Heart left ventricle (tissue), 16 donors: Measurements from ENCODE around the gene PEF1. TPM values are rescaled to one million over a fixed set of nuclear protein-coding genes. Genes with fewer than 3 reads are reported as not detected.

Experiments
- ATAC-seq, 4 donors: fragments of 200-7000 bp; cut with Tn5 transposase; one replicate each; pipeline ENCODE4 v1.9.1; 2020 to 2022; ENCODE audit warnings: moderate library complexity in 4 of 4, mild to moderate bottlenecking in 3 of 4, moderate number of reproducible peaks in 1 of 4
- DNase-seq, 5 donors: peaks; one replicate each; pipeline ENCODE4 v3.0.0-alpha.2; 2020
- H3K27ac ChIP-seq, 12 donors: fragments of 200-600 bp; sonication (generic) in 4 of 12; one replicate each; pipeline versions ENCODE4 v1.5.0 to v1.8.0; 2016 to 2022; ENCODE audit warnings: mild to moderate bottlenecking in 2 of 12
- H3K27me3 ChIP-seq, 9 donors: fragments of 200-600 bp; sonication (generic) in 2 of 9; one replicate each; pipeline versions ENCODE4 v1.5.1 to v1.8.0; 2016 to 2022; ENCODE audit warnings: mild to moderate bottlenecking in 3 of 9
- H3K36me3 ChIP-seq, 9 donors: fragments of 200-600 bp; sonication (generic) in 2 of 9; one replicate each; pipeline versions ENCODE4 v1.5.0 to v1.8.0; 2018 to 2022; ENCODE audit warnings: mild to moderate bottlenecking in 2 of 9
- H3K4me1 ChIP-seq, 12 donors: fragments of 200-600 bp; sonication (generic) in 4 of 12; one replicate each; pipeline versions ENCODE4 v1.5.0 to v1.8.0; 2016 to 2022; ENCODE audit warnings: mild to moderate bottlenecking in 3 of 12
- H3K4me3 ChIP-seq, 12 donors: fragments of 200-600 bp; sonication (generic) in 4 of 12; one replicate each; pipeline versions ENCODE4 v1.5.0 to v1.8.0; 2017 to 2022; ENCODE audit warnings: mild to moderate bottlenecking in 9 of 12, moderate library complexity in 4 of 12
- H3K9me3 ChIP-seq, 12 donors: fragments of 200-600 bp; sonication (generic) in 4 of 12; one replicate each; pipeline versions ENCODE4 v1.5.0 to v1.8.0; 2016 to 2022; ENCODE audit warnings: mild to moderate bottlenecking in 1 of 12
- POLR2A ChIP-seq, 2 donors: fragments of 450-650 bp; IDR thresholded peaks; one replicate each; pipeline ENCODE4 v1.6.1; 2017; ENCODE audit warnings: antibody characterized with exemption in 2 of 2, mild to moderate bottlenecking in 2 of 2, moderate library complexity in 2 of 2
- WGBS, 4 donors: extraction: QIAGEN DNeasy Blood & Tissue Kit in 2 of 4; methylation state at CpG; one replicate each; pipeline versions ENCODE4 v1.1.5 to v1.1.7; 2013 to 2018; 5-methylcytosine and 5-hydroxymethylcytosine counted together
- intact Hi-C, 10 donors: fragments of 100-400 bp; cut with DNase I; formaldehyde crosslinking; loops; one replicate each; pipeline versions ENCODE4 v1.11.1 to v1.14.2; 2022
- polyA plus RNA-seq, 2 donors: library from polyadenylated mRNA; stranded (reverse); fragments of 200-250 nt; gene quantifications; one replicate each; pipeline ENCODE4 v1.2.3, GENCODE V29; 2013
- total RNA-seq, 9 donors: library from RNA; depleted of rRNA in 2 of 9; stranded (reverse); fragments of >200 nt in 2 of 9; fragmentation: NEBNext Ultra II Directional in 3 of 9; extraction: Animal tissue kit (Norgen Biotek cat#: 25700) in 3 of 9; gene quantifications; one replicate each; pipeline versions ENCODE4 v1.1.0 to v1.2.4, GENCODE V29; 2016 to 2023
- TF ChIP-seq, protein P1 (sequence below), 12 donors: fragments of 200-600 bp; sonication (generic) in 4 of 12; IDR thresholded peaks; one replicate each; pipeline versions ENCODE4 v1.5.0 to v1.8.0; 2018 to 2022; ENCODE audit warnings: antibody characterized with exemption in 12 of 12, mild to moderate bottlenecking in 5 of 12
- donor health status: ischemic (EF 13 %, LVEDD 7.1; RV severe dilation, severe dysfunction).
- donor health status: healthy with polysubstance abuse.
- donor health status: DM: no; HTN: yes; CAD: no.
- donor health status: DM: no; HTN: no; CAD: no.
- donor health status: ischemic (EF 25% LVEDD 6.9; RV normal size, moderate dysfunction).
- donor health status: ischemic (EF 25% LVEDD 5.7; RV mildly dilated, moderate dysfunction).
- donor health status: healthy.
- donor health status: DM: yes; HTN: yes; CAD: no.
- donor health status: ischemic (EF 35%, LVEDD 5.7; RV mildly dilated, moderate dysfunction).
- donor health status: nonischemic (EF 11% LVEDD 7.7; RV severe dilation, severe dysfunction).
- donor health status: DM: yes; HTN: yes; CAD: no.
- donor health status: PGD.
- donor health status: ischemic (EF 29% LVEDD 5.4; RV normal size, mild dysfunction).
- donor health status: nonischemic (EF 23%, LVEDD 6.1; RV moderate dilation, normal function).

Gene PEF1
- total and polyA plus RNA-seq, 11 donors, result 32.2 to 106 (median 42.4) TPM

DNA sequence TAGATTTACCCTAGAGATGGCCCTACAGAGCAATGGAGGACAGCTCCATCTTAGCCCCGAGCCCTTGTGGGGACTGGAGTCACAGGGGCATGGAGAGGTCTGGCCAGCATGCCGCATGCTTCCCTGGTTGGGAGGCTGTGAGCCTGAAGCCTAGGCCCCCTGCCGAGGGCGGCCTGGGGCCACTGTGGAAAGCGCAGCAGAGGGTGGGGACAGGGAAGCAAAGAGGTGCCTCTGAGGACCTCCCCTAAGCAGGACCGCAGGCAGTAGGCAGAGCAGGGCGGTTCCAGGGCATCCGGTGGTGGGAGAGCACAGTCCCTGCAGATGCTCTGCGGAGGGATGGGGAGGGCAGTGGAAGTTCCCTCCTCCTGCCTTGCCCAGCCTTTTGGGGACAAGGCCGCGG, 26.5 kb upstream of the PEF1 start:
- Histone ChIP-seq H3K4me3 (peak overlapping the region in 1 of 12 donors; percentile 49), H3K4me1 (peaks cover 0 to 93% (median 52%) of the 10 kb centered on the region in 12 donors), H3K36me3 (no peaks in the 10 kb centered on the region), H3K27ac (peak overlapping the region in 10 of 12 donors; percentile 6 to 90 (median 74)), H3K9me3 (no peaks in the 10 kb centered on the region), H3K27me3 (peaks cover 0 to 4% (median 0%) of the 10 kb centered on the region in 9 donors)
- DNase-seq (no peak), ATAC-seq (no peak)
- intact Hi-C loops, result loop anchor here in 5 of 10 donors (2.0 to 5.0 kb wide), 3 partner anchors 41 to 46 kb away; no protein-coding TSS in a partner anchor
- 70 to 80% (median 75%) methylated on average over 6 to 11 of the region's 11 CpGs for WGBS, 4 donors
- TF ChIP-seq, protein P1, sequence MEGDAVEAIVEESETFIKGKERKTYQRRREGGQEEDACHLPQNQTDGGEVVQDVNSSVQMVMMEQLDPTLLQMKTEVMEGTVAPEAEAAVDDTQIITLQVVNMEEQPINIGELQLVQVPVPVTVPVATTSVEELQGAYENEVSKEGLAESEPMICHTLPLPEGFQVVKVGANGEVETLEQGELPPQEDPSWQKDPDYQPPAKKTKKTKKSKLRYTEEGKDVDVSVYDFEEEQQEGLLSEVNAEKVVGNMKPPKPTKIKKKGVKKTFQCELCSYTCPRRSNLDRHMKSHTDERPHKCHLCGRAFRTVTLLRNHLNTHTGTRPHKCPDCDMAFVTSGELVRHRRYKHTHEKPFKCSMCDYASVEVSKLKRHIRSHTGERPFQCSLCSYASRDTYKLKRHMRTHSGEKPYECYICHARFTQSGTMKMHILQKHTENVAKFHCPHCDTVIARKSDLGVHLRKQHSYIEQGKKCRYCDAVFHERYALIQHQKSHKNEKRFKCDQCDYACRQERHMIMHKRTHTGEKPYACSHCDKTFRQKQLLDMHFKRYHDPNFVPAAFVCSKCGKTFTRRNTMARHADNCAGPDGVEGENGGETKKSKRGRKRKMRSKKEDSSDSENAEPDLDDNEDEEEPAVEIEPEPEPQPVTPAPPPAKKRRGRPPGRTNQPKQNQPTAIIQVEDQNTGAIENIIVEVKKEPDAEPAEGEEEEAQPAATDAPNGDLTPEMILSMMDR (IDR thresholded peaks at IDR 0.05), result no peak
- TF ChIP-seq POLR2A (IDR thresholded peaks at IDR 0.05), result no peak

DNA sequence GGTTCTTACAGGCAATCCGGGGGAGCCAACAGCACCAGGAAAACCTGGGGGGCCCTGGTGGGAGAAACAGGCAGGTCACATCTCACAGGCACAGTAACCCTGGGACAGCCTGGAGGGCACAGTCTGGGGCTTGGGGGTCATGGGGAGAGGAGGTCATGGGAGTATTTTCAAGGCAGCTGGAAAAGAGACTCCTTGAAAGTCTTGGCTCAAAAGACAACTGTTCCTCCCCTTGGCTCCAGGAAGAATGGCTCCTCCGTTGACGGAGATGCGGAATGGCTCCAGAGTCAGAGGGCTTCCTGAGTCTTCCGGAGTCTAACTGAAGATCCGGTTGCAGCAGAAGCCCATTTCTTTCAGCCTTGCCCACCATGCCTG, 25.9 kb upstream of the PEF1 start:
- H3K4me1 ChIP-seq, result peaks cover 0 to 91% (median 55%) of the 10 kb centered on the region in 12 donors
- 7 to 44% (median 36%) methylated on average over 4 to 6 of the region's 6 CpGs for WGBS, 4 donors
- no peak for TF ChIP-seq POLR2A (IDR thresholded peaks at IDR 0.05)
- TF ChIP-seq, protein P1 (IDR thresholded peaks at IDR 0.05), result peak in 1 of 12 donors; percentile 3
- peaks cover 0 to 4% (median 0%) of the 10 kb centered on the region in 9 donors for H3K36me3 ChIP-seq
- no peaks in the 10 kb centered on the region for H3K9me3 ChIP-seq
- ATAC-seq (no peak), DNase-seq (peak in 1 of 5 donors; percentile 46)
- H3K4me3 ChIP-seq, result peak overlapping the region in 10 of 12 donors; percentile 12 to 56 (median 44)
- H3K27ac ChIP-seq, result peak overlapping the region; percentile 17 to 90 (median 72)
- H3K27me3 ChIP-seq, result peaks cover 0 to 4% (median 0%) of the 10 kb centered on the region in 9 donors
- intact Hi-C loops, result loop anchor here in 7 of 10 donors (1.0 to 5.0 kb wide), 4 partner anchors 42 to 47 kb away; no protein-coding TSS in a partner anchor

DNA sequence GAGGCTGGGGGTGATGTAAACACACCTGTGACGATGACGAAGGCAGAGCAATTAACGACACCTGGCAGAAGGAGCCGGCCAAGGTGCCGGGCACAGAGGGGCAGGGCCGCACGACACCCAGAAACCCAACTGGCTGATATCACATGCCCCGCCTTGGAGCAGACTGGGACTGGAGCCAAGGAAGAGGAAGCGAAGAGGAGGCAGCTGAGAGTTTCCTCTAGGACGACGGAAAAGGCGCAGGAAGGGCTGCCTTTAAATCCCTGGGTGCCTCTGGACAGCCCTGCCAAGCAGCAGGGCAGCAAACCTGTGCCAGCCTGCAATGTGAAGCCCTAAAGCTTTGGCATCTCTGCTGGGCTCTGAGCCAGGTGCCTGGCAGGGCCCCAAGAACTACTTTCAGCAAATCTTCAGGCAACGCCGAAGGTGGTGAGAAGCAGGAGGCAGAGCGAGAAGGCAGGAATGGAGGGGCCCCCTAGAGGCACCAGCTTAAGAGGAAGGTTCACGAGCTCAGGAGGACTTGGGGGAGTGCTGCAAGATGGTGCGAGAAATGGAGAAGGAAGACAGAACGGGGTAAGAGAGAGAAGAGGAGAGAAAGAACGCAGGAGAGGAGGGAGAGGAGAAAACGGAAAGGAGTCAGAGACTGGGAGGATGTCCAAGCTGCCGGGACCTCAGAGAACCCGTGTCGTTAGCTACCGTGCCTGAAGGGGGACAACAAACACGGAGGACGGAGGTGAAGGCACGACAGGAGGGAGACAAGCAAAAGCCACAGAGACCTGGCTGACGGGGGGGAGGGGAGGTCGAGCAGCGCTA, 25.3 kb upstream of the PEF1 start:
- peak overlapping the region in 10 of 12 donors; percentile 12 to 56 (median 44) for H3K4me3 ChIP-seq
- intact Hi-C loops, result loop anchor here (1.0 to 10.0 kb wide), 10 partner anchors 32 to 395 kb away; partner anchors contain the start of gene COL16A1 (in 1 of the 10)

More for the DNA sequence above, 25.3 kb upstream of the PEF1 start:
- TF ChIP-seq POLR2A (IDR thresholded peaks at IDR 0.05), result no peak
- TF ChIP-seq, protein P1 (IDR thresholded peaks at IDR 0.05), result peak in 7 of 12 donors; percentile 1 to 25 (median 17)
- WGBS, 4 donors, result 3 to 5% (median 3%) methylated on average over 28 to 30 of the region's 30 CpGs
- Histone ChIP-seq H3K27ac (peak overlapping the region; percentile 17 to 90 (median 72)), H3K27me3 (peaks cover 0 to 4% (median 0%) of the 10 kb centered on the region in 9 donors), H3K4me1 (peaks cover 0 to 85% (median 55%) of the 10 kb centered on the region in 12 donors), H3K9me3 (no peaks in the 10 kb centered on the region), H3K36me3 (peaks cover 0 to 6% (median 0%) of the 10 kb centered on the region in 9 donors)
- DNase-seq (peak; percentile 74 to 86 (median 83)), ATAC-seq (peak; percentile 58 to 78 (median 66))
